ENCODE results near the gene METTL3. TPM values are rescaled to one million over a fixed set of nuclear protein-coding genes. Genes with fewer than 3 reads are reported as not detected.
A peak's percentile ranks its signal among the peaks of the same experiment; 100 is the strongest.
"Not testable (repeated sequence)": the region's sequence is repeated elsewhere in the genome, so short reads cannot be mapped to it uniquely, and the experiment has no call there.

METTL3 gene
- total RNA-seq, 1 donor from 2014 or later, result 96.6 TPM

DNA sequence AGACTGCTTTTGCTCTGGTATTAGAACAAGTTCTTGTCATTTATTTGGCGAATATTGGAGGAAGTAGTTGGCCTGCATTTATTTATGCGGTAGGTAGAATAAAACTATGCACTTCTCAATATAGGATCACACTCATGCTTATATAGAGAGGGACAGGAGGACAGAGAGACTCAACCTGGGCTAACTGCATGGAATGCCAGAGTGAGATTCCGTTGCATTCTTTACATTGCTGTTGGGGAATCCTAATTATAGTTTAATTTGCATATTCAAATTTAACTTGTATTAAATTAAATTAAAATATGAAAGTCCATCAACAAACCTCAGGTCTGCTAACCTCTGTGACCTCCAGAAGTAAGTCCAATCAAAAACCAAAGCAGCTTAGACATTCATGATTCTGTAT is 42.1 kb upstream of the METTL3 start:
- Mint-ChIP-seq H3K4me3 (no peak overlapping the region), H3K9me3 (no peaks in the 10 kb centered on the region), H3K4me1 (peaks cover 17% of the 10 kb centered on the region), H3K27ac (ENCODE audit: unreplicated experiment) (no peak overlapping the region), H3K27me3 (ENCODE audit: low read depth) (no peaks in the 10 kb centered on the region), H3K36me3 (ENCODE audit: low read depth) (no peaks in the 10 kb centered on the region)
- no peak for DNase-seq (ENCODE audit: low read depth, low spot score)
- TF ChIP-seq, protein P1, sequence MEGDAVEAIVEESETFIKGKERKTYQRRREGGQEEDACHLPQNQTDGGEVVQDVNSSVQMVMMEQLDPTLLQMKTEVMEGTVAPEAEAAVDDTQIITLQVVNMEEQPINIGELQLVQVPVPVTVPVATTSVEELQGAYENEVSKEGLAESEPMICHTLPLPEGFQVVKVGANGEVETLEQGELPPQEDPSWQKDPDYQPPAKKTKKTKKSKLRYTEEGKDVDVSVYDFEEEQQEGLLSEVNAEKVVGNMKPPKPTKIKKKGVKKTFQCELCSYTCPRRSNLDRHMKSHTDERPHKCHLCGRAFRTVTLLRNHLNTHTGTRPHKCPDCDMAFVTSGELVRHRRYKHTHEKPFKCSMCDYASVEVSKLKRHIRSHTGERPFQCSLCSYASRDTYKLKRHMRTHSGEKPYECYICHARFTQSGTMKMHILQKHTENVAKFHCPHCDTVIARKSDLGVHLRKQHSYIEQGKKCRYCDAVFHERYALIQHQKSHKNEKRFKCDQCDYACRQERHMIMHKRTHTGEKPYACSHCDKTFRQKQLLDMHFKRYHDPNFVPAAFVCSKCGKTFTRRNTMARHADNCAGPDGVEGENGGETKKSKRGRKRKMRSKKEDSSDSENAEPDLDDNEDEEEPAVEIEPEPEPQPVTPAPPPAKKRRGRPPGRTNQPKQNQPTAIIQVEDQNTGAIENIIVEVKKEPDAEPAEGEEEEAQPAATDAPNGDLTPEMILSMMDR (conservative IDR thresholded peaks at IDR 0.05), result no peak

DNA sequence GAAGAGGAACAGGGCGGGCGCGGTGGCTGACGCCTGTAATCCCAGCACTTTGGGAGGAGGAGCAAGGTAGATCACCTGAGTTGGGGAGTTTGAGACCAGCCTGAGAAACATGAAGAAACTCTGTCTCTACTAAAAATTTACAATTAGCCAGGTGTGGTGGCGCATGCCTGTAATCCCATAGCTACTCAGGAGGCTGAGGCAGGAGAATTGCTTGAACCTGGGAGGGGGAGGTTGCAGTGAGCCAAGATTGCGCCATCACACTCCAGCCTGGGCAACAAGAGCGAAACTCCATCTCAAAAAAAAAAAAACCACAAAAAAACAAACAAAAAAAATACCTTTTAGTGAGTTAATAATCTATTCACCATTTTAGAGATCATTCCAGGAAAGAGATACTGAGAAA is 33.4 kb upstream of the METTL3 start:
- H3K36me3 Mint-ChIP-seq (ENCODE audit: low read depth); H3K4me3 Mint-ChIP-seq; DNase-seq (ENCODE audit: low read depth, low spot score); H3K9me3 Mint-ChIP-seq; H3K27me3 Mint-ChIP-seq (ENCODE audit: low read depth); H3K27ac Mint-ChIP-seq (ENCODE audit: unreplicated experiment): not testable (repeated sequence)
- peaks cover 20% of the 10 kb centered on the region for H3K4me1 Mint-ChIP-seq

GRCh38 chr14:21543963-21544362 is 32.8 kb upstream of the METTL3 start:
- H3K9me3 Mint-ChIP-seq, result no peaks in the 10 kb centered on the region
- TF ChIP-seq, protein P1 (conservative IDR thresholded peaks at IDR 0.05), result no peak
- H3K4me3 Mint-ChIP-seq, result peak overlapping the region; percentile 14
- H3K27ac Mint-ChIP-seq (ENCODE audit: unreplicated experiment), result peak overlapping the region; percentile 57
- peaks cover 26% of the 10 kb centered on the region for H3K4me1 Mint-ChIP-seq
- no peaks in the 10 kb centered on the region for H3K27me3 Mint-ChIP-seq (ENCODE audit: low read depth)
- DNase-seq (ENCODE audit: low read depth, low spot score), result no peak
- H3K36me3 Mint-ChIP-seq (ENCODE audit: low read depth), result no peaks in the 10 kb centered on the region

DNA sequence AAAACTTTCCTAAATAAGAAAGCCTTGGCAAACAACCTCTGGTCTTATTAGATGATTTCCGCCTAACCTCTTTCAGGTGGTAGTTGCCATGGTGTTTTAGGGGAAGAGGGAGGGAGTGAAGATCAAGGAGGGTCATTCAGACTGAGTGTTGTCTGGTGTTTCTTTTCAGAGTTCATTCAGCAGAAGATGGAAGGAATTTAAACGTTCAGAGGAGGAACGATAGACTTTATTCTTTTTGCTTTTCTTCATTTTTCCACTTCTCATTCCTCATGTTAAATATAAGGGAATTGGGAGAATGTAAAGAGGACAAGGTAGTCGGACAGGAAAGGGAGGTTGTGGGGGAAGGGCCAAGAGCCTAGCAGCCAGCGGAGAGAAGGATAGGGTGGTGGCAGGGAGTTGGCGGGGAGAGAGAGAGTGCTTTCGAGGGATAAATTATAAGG is 32.4 kb upstream of the METTL3 start:
- H3K9me3 Mint-ChIP-seq, result no peaks in the 10 kb centered on the region
- no peaks in the 10 kb centered on the region for H3K27me3 Mint-ChIP-seq (ENCODE audit: low read depth)
- DNase-seq (ENCODE audit: low read depth, low spot score), result no peak
- H3K27ac Mint-ChIP-seq (ENCODE audit: unreplicated experiment), result peak overlapping the region; percentile 57
- TF ChIP-seq, protein P1 (conservative IDR thresholded peaks at IDR 0.05), result no peak
- H3K4me1 Mint-ChIP-seq, result peaks cover 30% of the 10 kb centered on the region
- peak overlapping the region; percentile 14 for H3K4me3 Mint-ChIP-seq
- H3K36me3 Mint-ChIP-seq (ENCODE audit: low read depth), result no peaks in the 10 kb centered on the region

- Mint-ChIP-seq H3K27ac (ENCODE audit: unreplicated experiment) (no peak overlapping the region), H3K4me1 (peaks cover 42% of the 10 kb centered on the region), H3K36me3 (ENCODE audit: low read depth) (no peaks in the 10 kb centered on the region), H3K27me3 (ENCODE audit: low read depth) (no peaks in the 10 kb centered on the region), H3K4me3 (peak overlapping the region; percentile 25), H3K9me3 (no peaks in the 10 kb centered on the region)
- TF ChIP-seq, protein P1 (conservative IDR thresholded peaks at IDR 0.05), result no peak
- no peak for DNase-seq (ENCODE audit: low read depth, low spot score)
Measured at GRCh38 chr14:21541413-21542074, 30.4 kb upstream of the METTL3 start.

GRCh38 chr14:21539189-21539940 is 28.2 kb upstream of the METTL3 start:
- H3K36me3 Mint-ChIP-seq (ENCODE audit: low read depth), result no peaks in the 10 kb centered on the region
- H3K4me1 Mint-ChIP-seq, result peaks cover 58% of the 10 kb centered on the region
- H3K27ac Mint-ChIP-seq (ENCODE audit: unreplicated experiment), result peak overlapping the region; percentile 89
- H3K9me3 Mint-ChIP-seq, result no peaks in the 10 kb centered on the region
- TF ChIP-seq, protein P1 (conservative IDR thresholded peaks at IDR 0.05), result no peak
- peaks cover 8% of the 10 kb centered on the region for H3K27me3 Mint-ChIP-seq (ENCODE audit: low read depth)
- no peak for DNase-seq (ENCODE audit: low read depth, low spot score)
- H3K4me3 Mint-ChIP-seq, result peak overlapping the region; percentile 76
